LNCAP (cell line): ENCODE data around the gene RO60.

Experiments
- CTCF ChIP-seq: fragments of 450-650 bp; IDR thresholded peaks from 2 replicates; pipeline ENCODE4 v1.5.1; 2017; ENCODE audit warnings: mild to moderate bottlenecking

RO60 gene

DNA sequence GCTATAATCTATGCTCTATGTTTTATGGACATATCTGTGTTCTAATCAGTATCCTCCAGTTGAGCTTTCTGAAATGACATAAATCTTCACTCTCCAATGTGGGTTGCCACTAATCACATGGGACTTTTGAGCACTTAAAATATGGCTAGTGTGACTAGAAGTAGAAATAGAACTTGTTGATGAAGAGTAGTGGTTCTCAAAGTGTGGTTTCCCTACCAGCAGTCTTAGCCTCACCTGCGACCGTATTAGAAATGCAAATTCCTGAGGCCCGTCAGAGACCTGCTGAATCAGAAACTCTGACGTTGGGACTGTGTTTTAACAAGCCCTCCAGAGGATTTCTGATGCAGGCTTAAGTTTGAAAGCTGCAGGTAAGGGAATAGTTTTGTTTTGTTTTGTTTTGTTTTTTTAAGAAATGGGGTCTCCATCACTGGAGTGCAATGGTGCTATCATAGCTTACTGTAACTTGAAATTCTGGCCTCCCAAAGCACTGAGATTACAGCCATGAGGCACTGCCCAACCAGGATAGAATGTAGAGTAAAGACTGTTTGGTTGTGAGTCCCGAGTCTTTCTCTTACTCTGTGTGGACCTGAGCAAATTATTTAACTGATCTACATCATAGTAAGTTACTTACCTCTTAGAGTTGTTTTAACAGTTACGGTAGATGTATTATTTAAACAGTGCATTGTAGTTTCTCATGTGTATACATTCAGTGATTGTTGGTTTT lies 24.1 kb downstream of the RO60 start:
- no peak for TF ChIP-seq CTCF

DNA sequence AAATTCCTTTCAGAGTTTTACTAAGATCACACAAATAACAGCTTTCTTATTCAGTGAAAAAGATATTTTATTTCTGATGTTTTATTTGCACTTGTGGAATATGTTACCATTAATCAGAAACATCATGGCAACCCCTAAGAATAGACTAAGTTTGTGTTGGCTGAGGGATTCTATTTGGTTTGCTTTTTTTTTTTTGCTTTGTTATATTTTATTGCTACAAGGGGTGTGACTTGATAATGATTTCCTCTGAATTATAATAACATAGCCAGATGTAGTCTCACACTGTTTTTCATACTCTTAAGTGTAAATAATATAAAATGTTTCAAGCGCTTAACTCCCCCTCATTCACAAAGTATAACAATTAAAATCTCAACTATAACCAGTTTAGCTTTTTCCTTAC lies 25.9 kb downstream of the RO60 start:
- TF ChIP-seq CTCF = no peak

DNA sequence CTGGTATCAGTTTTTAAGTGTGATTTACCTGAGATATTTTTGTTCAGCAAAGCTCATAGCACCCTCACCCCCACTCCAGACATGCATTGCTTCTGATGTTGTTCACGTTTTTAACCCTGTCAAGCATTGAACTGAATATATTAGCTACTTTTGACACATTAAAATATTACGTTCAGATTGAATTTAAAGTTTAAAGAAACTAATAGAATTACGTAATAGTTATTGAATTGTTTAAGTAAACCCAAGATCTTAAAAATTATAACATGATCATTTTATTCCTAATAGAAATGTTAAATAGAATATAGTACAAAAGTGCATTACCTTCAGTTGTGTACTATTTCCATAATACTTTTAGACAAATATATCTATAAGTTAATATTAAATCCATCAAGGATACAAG lies 26.9 kb downstream of the RO60 start:
- no peak for TF ChIP-seq CTCF

DNA sequence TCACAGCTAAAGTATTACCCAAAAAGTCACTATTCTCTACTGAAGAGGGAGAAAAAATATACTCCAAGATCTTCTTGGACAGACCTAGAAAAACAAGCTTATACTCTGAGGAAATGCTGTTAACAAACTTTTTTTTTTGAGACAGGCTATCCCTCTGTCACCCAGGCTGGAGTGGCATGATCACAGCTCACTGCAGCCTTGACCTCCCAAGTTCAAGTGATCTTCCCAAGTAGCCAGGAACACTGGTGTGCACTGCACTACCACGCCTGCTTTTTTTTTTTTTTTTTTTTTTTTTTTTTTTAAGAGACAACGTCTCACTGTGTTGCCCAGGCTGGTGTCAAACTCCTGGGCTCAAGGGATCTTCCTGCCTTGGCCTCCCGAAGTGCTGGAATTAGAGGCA lies 28.5 kb downstream of the RO60 start:
- no peak for TF ChIP-seq CTCF

DNA sequence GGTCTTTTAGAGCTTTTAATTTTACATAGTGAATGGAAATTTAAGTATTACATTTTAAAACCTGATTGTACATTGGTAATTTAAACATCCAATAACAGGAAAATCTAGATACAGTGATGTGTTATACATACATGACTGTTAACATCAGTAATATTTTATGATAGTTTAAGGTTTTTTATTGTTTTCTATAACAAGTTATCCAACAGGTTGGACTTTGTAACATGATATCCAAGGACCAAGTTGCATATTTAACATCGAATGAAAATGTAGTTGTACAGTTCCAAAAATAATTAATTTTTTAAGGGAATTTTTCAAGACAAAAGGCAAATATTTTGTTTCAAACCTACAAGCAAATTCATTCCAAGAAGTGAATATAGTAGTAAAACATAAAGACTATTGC lies 31.5 kb downstream of the RO60 start:
- TF ChIP-seq CTCF = no peak

DNA sequence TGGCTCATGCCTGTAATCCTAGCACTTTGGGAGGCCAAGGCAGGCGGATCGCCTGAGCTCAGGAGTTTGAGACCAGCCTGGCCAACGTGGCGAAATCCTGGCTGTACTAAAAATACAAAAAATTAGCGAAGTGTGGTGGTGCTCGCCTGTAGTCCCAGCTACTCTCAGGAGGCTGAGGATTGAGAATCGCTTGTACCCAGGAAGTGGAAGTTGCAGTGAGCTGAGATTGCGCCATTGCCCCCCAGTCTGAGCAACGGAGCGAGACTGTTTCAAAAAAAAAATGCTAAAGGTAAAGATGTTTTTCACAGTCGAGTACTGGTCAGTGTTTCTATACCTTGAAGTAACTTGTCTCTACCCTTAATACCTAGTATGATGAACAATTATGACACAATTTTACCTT lies 34.7 kb downstream of the RO60 start:
- TF ChIP-seq CTCF = no peak

GRCh38 chr1:193102662-193103061 lies 43.2 kb downstream of the RO60 start:
- no peak for TF ChIP-seq CTCF
